ENCODE measurements around the gene INHA.

- TF ChIP-seq RAD21 (IDR thresholded peaks at IDR 0.05) (no peak), SP1 (IDR thresholded peaks at IDR 0.05) (no peak), EGR1 (IDR thresholded peaks at IDR 0.05; ENCODE audit: low read depth in 2 of 2) (no peak), FOXA1 (IDR thresholded peaks at IDR 0.05) (no peak), YY1 (IDR thresholded peaks at IDR 0.05) (no peak), MAX (IDR thresholded peaks at IDR 0.05) (no peak), RXRA (IDR thresholded peaks at IDR 0.05) (no peak)
- TF ChIP-seq, protein P1, sequence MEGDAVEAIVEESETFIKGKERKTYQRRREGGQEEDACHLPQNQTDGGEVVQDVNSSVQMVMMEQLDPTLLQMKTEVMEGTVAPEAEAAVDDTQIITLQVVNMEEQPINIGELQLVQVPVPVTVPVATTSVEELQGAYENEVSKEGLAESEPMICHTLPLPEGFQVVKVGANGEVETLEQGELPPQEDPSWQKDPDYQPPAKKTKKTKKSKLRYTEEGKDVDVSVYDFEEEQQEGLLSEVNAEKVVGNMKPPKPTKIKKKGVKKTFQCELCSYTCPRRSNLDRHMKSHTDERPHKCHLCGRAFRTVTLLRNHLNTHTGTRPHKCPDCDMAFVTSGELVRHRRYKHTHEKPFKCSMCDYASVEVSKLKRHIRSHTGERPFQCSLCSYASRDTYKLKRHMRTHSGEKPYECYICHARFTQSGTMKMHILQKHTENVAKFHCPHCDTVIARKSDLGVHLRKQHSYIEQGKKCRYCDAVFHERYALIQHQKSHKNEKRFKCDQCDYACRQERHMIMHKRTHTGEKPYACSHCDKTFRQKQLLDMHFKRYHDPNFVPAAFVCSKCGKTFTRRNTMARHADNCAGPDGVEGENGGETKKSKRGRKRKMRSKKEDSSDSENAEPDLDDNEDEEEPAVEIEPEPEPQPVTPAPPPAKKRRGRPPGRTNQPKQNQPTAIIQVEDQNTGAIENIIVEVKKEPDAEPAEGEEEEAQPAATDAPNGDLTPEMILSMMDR (IDR thresholded peaks at IDR 0.05; ENCODE audit: low read depth, low read length, missing input control), result no peak
Measured at GRCh38 chr2:219621935-219622334, 49.8 kb downstream of the INHA start.
